K562 (cell line): ENCODE results near the gene HDAC9. TPM values are rescaled to one million over a fixed set of nuclear protein-coding genes. Genes with fewer than 3 reads are reported as not detected.

Experiments
- ATAC-seq: fragments of 200-7000 bp; cut with Tn5 transposase; 3 replicates; pipeline ENCODE4 v1.9.1; 2020; ENCODE audit warnings: moderate library complexity
- BruUV-seq: library from RNA; stranded (reverse); fragments of 400-500 nt; replicated peaks from 2 replicates; lab custom pipeline; 2021; lab: Mats Ljungman, UMichigan
- CTCF ChIA-PET: fragments of 300-600 bp; formaldehyde crosslinking; extraction: SDS; loops from one replicate; lab custom pipeline; 2021; ENCODE audit warnings: low intra/inter-chr PET ratio; lab: Yijun Ruan, JAX
- POLR2A ChIA-PET: fragments of 300-600, 350-650 bp; sonication (Branson Sonifier 250); formaldehyde crosslinking; extraction: SDS; loops from one replicate; lab custom pipeline; 2021; ENCODE audit warnings: antibody characterized with exemption, inconsistent platforms; lab: Yijun Ruan, JAX
- DNase-seq, 4 experiments: peaks; one replicate each; pipeline versions ENCODE4 v3.0.0 to v3.0.0-alpha.2; 2011 to 2018; ENCODE audit warnings: low spot score in 3 of 4, mixed read lengths in 3 of 4; ENCODE audit errors: extremely low read depth in 1 of 4
- FAIRE-seq: peaks from 2 replicates; lab custom pipeline; 2011; peaks lifted over from hg19 to GRCh38; lab: Jason Lieb, UNC
- H2AFZ ChIP-seq: 2 replicates; pipeline ENCODE4 v1.6.0; 2011; ENCODE audit warnings: low read depth, low read length, control low read depth, inconsistent platforms
- H3K27ac ChIP-seq: fragments of 200-600 bp; 3 replicates; pipeline ENCODE4 v1.8.0; 2011; ENCODE audit warnings: low read depth, mild to moderate bottlenecking, control low read depth, inconsistent platforms, low read length, moderate library complexity, mixed read lengths; ENCODE audit errors: extremely low read depth
- H3K27me3 ChIP-seq, 2 experiments: fragments of 300-600 bp in 1 of 2; 2 replicates in 1 of 2; 3 replicates in 1 of 2; pipeline versions ENCODE4 v1.6.0 to v1.8.0; 2011; ENCODE audit warnings: inconsistent platforms in 2 of 2, low read length in 2 of 2, mild to moderate bottlenecking in 1 of 2, mixed read lengths in 1 of 2, moderate library complexity in 1 of 2; ENCODE audit not compliant: control insufficient read depth in 2 of 2, insufficient read depth in 2 of 2
- H3K36me3 ChIP-seq: fragments of 300-600 bp; 3 replicates; pipeline ENCODE4 v1.8.0; 2011; ENCODE audit warnings: mild to moderate bottlenecking, low read length, inconsistent platforms; ENCODE audit not compliant: control insufficient read depth, insufficient read depth
- H3K4me1 ChIP-seq, 2 experiments: fragments of 200-600 bp in 1 of 2; replicated peaks in 1 of 2; 2 replicates in 1 of 2; 3 replicates in 1 of 2; pipeline versions ENCODE4 v1.5.1 to v1.8.0; 2011; ENCODE audit warnings: inconsistent platforms in 2 of 2, low read length in 2 of 2, mild to moderate bottlenecking in 1 of 2, mixed read lengths in 1 of 2, moderate library complexity in 1 of 2; ENCODE audit not compliant: control insufficient read depth in 2 of 2, insufficient read depth in 2 of 2
- H3K4me2 ChIP-seq: 2 replicates; pipeline ENCODE4 v1.6.1; 2011; ENCODE audit warnings: low read length, control low read depth, inconsistent platforms, mixed read lengths; ENCODE audit not compliant: insufficient read depth
- H3K4me3 ChIP-seq: fragments of 200-600 bp; sonication (generic), shearing (Covaris generic); 2 replicates; pipeline ENCODE4 v1.5.1; 2016; ENCODE audit warnings: control low read depth, inconsistent platforms
- H3K79me2 ChIP-seq: fragments of 200-600 bp; 3 replicates; pipeline ENCODE4 v1.8.0; 2011; ENCODE audit warnings: low read length, inconsistent platforms; ENCODE audit not compliant: control insufficient read depth, insufficient read depth
- H3K9ac ChIP-seq, 2 experiments: 2 replicates each; pipeline versions ENCODE4 v1.6.0 to v1.6.1; 2011; ENCODE audit warnings: low read depth in 2 of 2, low read length in 2 of 2, control low read depth in 1 of 2, inconsistent platforms in 1 of 2, mild to moderate bottlenecking in 1 of 2, mixed read lengths in 1 of 2; ENCODE audit not compliant: insufficient read depth in 1 of 2
- H3K9me1 ChIP-seq: one replicate; pipeline ENCODE4 v1.6.0; 2011; ENCODE audit warnings: inconsistent platforms, mild to moderate bottlenecking, low read length, moderate library complexity; ENCODE audit not compliant: control insufficient read depth, insufficient read depth
- H3K9me3 ChIP-seq: replicated peaks from 2 replicates; pipeline ENCODE4 v1.5.1; 2011; ENCODE audit warnings: low read depth, low read length, inconsistent platforms; ENCODE audit not compliant: control insufficient read depth, insufficient read depth
- H4K20me1 ChIP-seq: replicated peaks from 2 replicates; pipeline ENCODE4 v1.6.1; 2011; ENCODE audit warnings: low read length, inconsistent platforms, mixed read lengths; ENCODE audit not compliant: control insufficient read depth, insufficient read depth
- BDP1 ChIP-seq: IDR thresholded peaks from 3 replicates; pipeline ENCODE4 v1.6.1; 2011; ENCODE audit not compliant: insufficient read length, insufficient read depth
- BRD4 ChIP-seq: fragments of 200-600 bp; sonication (generic); IDR thresholded peaks from 2 replicates; pipeline ENCODE4 v1.6.1; 2017; ENCODE audit warnings: inconsistent platforms
- HIVEP1 ChIP-seq: fragments of 250-450 bp; sonication (Bioruptor Pico); IDR thresholded peaks from 2 replicates; pipeline ENCODE4 v1.4.0; 2020; ENCODE audit warnings: mild to moderate bottlenecking
- HNRNPH1 ChIP-seq: fragments of 200-400 bp; formaldehyde crosslinking; optimal IDR thresholded peaks from 2 replicates; pipeline ENCODE3; 2017; ENCODE audit warnings: low read depth, mild to moderate bottlenecking, low read length, moderate library complexity
- IRF2 ChIP-seq: sonication (generic); formaldehyde crosslinking; IDR thresholded peaks from 2 replicates; pipeline ENCODE4 v1.8.1; 2022; ENCODE audit warnings: mild to moderate bottlenecking, missing genetic modification reagents
- KAT8 ChIP-seq: fragments of 450-650 bp; IDR thresholded peaks from 2 replicates; pipeline ENCODE4 v1.6.1; 2016; ENCODE audit warnings: low read depth, mild to moderate bottlenecking
- NFYB ChIP-seq: IDR thresholded peaks from 2 replicates; pipeline ENCODE4 v1.6.1; 2011; ENCODE audit warnings: mild to moderate bottlenecking, moderate library complexity; ENCODE audit not compliant: insufficient read length; ENCODE audit errors: extremely low read depth
- PRMT5 ChIP-seq: sonication (generic); formaldehyde crosslinking; IDR thresholded peaks from 2 replicates; pipeline ENCODE4 v1.5.0; 2020; ENCODE audit warnings: missing genetic modification reagents
- RFX1 ChIP-seq: fragments of 450-650 bp; IDR thresholded peaks from 2 replicates; pipeline ENCODE4 v1.6.1; 2016; ENCODE audit warnings: mild to moderate bottlenecking, moderate library complexity
- SAP30 ChIP-seq: fragments of 200-600 bp; sonication (generic); IDR thresholded peaks from 2 replicates; pipeline ENCODE4 v1.6.1; 2012; ENCODE audit warnings: borderline replicate concordance, low read depth, mild to moderate bottlenecking, moderate library complexity, low read length, control low read depth, inconsistent platforms; ENCODE audit not compliant: insufficient read depth, poor library complexity, severe bottlenecking
- TEAD1 ChIP-seq, 2 experiments: fragments of 450-650 bp in 1 of 2; sonication (generic) in 1 of 2; formaldehyde crosslinking; IDR thresholded peaks; 2 replicates each; pipeline versions ENCODE4 v1.4.0 to v1.8.0; 2020 to 2022; ENCODE audit warnings: mild to moderate bottlenecking in 2 of 2, missing genetic modification reagents in 1 of 2
- ZBTB33 ChIP-seq: sonication (generic); formaldehyde crosslinking; IDR thresholded peaks from 2 replicates; pipeline ENCODE4 v1.8.1; 2023; ENCODE audit warnings: mild to moderate bottlenecking, missing genetic modification reagents
- ZNF707 ChIP-seq: fragments of 250-450 bp; sonication (Bioruptor Pico); conservative IDR thresholded peaks from 2 replicates; pipeline ENCODE4 v1.8.0; 2022; ENCODE audit warnings: inconsistent platforms, mild to moderate bottlenecking, moderate library complexity
- WGBS: fragments of 100-300 bp; shearing (Covaris generic); methylation state at CpG from one replicate; pipeline ENCODE4 v1.1.6; 2016; ENCODE audit warnings: low coverage, mixed read lengths; ENCODE audit not compliant: insufficient coverage; ENCODE audit errors: missing lambda C conversion rate; 5-methylcytosine and 5-hydroxymethylcytosine counted together
- in situ Hi-C: fragments of 300-500 bp; cut with MboI; formaldehyde crosslinking; loops from 4 replicates; pipeline ENCODE4 v1.15.0; 2018; ENCODE audit warnings: inconsistent platforms, mixed read lengths
- intact Hi-C: fragments of 100-400 bp; cut with micrococcal nuclease; formaldehyde crosslinking; loops from 2 replicates; pipeline ENCODE4 v1.14.2; 2022
- polyA plus RNA-seq, 8 experiments: library from polyadenylated mRNA; depleted of rRNA in 4 of 8; stranded (reverse) in 5 of 8; unstranded in 3 of 8; fragments of >200 nt; fragmentation: Nextera tagmentation in 2 of 8; fragmentation: Illumina TruSeq in 1 of 8; extraction: Ambion mirVana in 2 of 8; extraction: Trizol in 1 of 8; gene quantifications; 2 replicates each; pipeline versions ENCODE4 v1.2.1 to v1.2.3, GENCODE V29; 2011 to 2014; ENCODE audit warnings: inconsistent platforms in 1 of 8, missing spikeins in 1 of 8
- total RNA-seq, 7 experiments: library from RNA; depleted of rRNA in 6 of 7; stranded (reverse); fragments of >200 nt in 6 of 7; fragmentation: Illumina TruSeq in 2 of 7; extraction: Trizol in 2 of 7; gene quantifications; 2 replicates each; pipeline versions ENCODE4 v1.2.1 to v1.2.3, GENCODE V29; 2011 to 2021; ENCODE audit warnings: low replicate concordance in 1 of 7
- TF ChIP-seq, protein P1 (sequence below): fragments of 450-650 bp; formaldehyde crosslinking; IDR thresholded peaks from 2 replicates; pipeline ENCODE4 v1.4.0; 2022; ENCODE audit warnings: missing genetic modification characterization

The HDAC9 gene
- total and polyA plus RNA-seq, 9 of the 15 experiments (the other 6 are each of a cell fraction or from before 2014, with no cell fraction given): 0.08 to 0.91 (median 0.33) TPM

DNA sequence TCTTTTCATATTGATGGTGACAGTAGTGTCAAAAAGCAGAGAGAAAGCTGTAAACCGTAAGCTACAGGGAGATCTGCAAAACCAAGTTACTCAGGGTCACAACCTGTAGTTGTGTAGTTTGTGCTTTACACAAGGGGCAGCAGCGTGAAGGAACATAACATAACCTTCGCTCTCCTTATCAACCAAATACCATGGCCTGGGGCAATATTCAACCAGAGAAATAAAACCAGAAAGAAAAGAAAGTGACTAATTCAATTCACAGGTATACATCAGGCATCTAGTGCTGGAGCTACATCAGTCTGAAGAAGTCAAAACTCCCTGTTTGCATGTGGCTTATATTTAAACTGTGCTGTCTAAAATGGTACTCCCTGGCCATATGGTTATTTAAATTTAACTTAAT lies 397.6 kb downstream of the HDAC9 start:
- ATAC-seq (no peak), DNase-seq (no peak), FAIRE-seq (no peak)
- WGBS: 5% methylated on average over 3 of the region's 3 CpGs
- Histone ChIP-seq H3K36me3 (no peaks in the 10 kb centered on the region), H3K9me1 (no peaks in the 10 kb centered on the region), H3K4me2 (no peak overlapping the region), H3K4me1 (no peaks in the 10 kb centered on the region), H4K20me1 (no peaks in the 10 kb centered on the region), H3K27me3 (no peaks in the 10 kb centered on the region), H2AFZ (no peak overlapping the region), H3K4me3 (no peak overlapping the region), H3K9me3 (0 out of 2 replicates have a peak, but pooled peaks cover 1% of the 10 kb centered on the region), H3K9ac (no peak overlapping the region), H3K79me2 (no peaks in the 10 kb centered on the region), H3K27ac (no peak overlapping the region)
- no peak for TF ChIP-seq TEAD1 (CRISPR knock-in tag; IDR thresholded peaks at IDR 0.05)
- no peak for TF ChIP-seq ZBTB33 (CRISPR knock-in tag)
- no peak for TF ChIP-seq BRD4
- no peak for TF ChIP-seq SAP30
- TF ChIP-seq RFX1: no peak
- no peak for TF ChIP-seq KAT8
- no peak for TF ChIP-seq PRMT5 (CRISPR knock-in tag)
- no peak for TF ChIP-seq HIVEP1 (CRISPR knock-in tag)
- TF ChIP-seq ZNF707 (CRISPR knock-in tag): no peak
- no peak for TF ChIP-seq IRF2 (CRISPR knock-in tag)
- no peak for TF ChIP-seq NFYB
- no peak for TF ChIP-seq BDP1
- TF ChIP-seq HNRNPH1: no peak
- TF ChIP-seq, protein P1, sequence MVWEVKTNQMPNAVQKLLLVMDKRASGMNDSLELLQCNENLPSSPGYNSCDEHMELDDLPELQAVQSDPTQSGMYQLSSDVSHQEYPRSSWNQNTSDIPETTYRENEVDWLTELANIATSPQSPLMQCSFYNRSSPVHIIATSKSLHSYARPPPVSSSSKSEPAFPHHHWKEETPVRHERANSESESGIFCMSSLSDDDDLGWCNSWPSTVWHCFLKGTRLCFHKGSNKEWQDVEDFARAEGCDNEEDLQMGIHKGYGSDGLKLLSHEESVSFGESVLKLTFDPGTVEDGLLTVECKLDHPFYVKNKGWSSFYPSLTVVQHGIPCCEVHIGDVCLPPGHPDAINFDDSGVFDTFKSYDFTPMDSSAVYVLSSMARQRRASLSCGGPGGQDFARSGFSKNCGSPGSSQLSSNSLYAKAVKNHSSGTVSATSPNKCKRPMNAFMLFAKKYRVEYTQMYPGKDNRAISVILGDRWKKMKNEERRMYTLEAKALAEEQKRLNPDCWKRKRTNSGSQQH: no peak
- ChIA-PET POLR2A (no interaction called here), CTCF (no interaction called here)
- BruUV-seq: no TSS peak
- in situ Hi-C loops (no loop called here), intact Hi-C loops (no loop called here)
